Memory B cell (primary cell): ENCODE results near the gene CAPS2.

ENCODE experiments used
- ATAC-seq: fragments of 150-1000 bp; cut with Tn5 transposase; 2 replicates; pipeline ENCODE4 v1.10.0; 2021; ENCODE audit warnings: low read depth, mild to moderate bottlenecking, moderate library complexity
- DNase-seq, 2 donors: peaks; one replicate each; pipeline ENCODE4 v3.0.0; 2022; ENCODE audit warnings: low spot score in 2 of 2
- H3K27ac Mint-ChIP-seq: one replicate; pipeline ENCODE4 v1.8.0; 2022; ENCODE audit warnings: mild to moderate bottlenecking, moderate library complexity, mixed read lengths
- H3K27me3 Mint-ChIP-seq: one replicate; pipeline ENCODE4 v1.8.0; 2022; ENCODE audit warnings: mixed read lengths
- H3K36me3 Mint-ChIP-seq: one replicate; pipeline ENCODE4 v1.8.0; 2022; ENCODE audit warnings: mild to moderate bottlenecking, mixed read lengths
- H3K4me1 Mint-ChIP-seq: one replicate; pipeline ENCODE4 v1.8.0; 2022; ENCODE audit warnings: mixed read lengths
- H3K4me3 Mint-ChIP-seq: one replicate; pipeline ENCODE4 v1.8.0; 2022; ENCODE audit warnings: mild to moderate bottlenecking, moderate library complexity, mixed read lengths
- H3K9me3 Mint-ChIP-seq: one replicate; pipeline ENCODE4 v1.8.0; 2022; ENCODE audit warnings: mixed read lengths

The CAPS2 gene

DNA sequence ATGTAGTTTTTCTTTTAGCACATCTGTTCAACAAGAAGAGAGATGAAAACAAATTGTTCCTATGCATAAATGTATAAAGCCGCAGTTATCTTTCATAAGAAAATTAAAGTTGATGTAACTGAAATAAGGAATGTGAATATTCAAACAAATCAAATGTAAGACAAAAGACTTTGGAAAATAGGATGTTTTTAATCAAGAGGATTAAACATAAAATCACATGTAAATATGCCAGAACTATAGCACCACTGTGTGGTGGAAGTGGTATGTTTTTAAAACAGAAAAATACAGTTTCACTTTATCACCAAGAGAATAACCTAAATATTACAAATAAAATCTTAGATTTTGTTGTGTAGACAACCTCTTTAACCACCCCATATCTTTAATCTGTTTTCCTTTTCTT lies 40.4 kb downstream of the CAPS2 start:
- H3K27me3 Mint-ChIP-seq: no peaks in the 10 kb centered on the region
- DNase-seq (no peak), ATAC-seq (no peak)
- no peaks in the 10 kb centered on the region for H3K9me3 Mint-ChIP-seq
- no peaks in the 10 kb centered on the region for H3K36me3 Mint-ChIP-seq
- H3K4me3 Mint-ChIP-seq: no peak overlapping the region
- no peak overlapping the region for H3K27ac Mint-ChIP-seq
- H3K4me1 Mint-ChIP-seq: no peaks in the 10 kb centered on the region

DNA sequence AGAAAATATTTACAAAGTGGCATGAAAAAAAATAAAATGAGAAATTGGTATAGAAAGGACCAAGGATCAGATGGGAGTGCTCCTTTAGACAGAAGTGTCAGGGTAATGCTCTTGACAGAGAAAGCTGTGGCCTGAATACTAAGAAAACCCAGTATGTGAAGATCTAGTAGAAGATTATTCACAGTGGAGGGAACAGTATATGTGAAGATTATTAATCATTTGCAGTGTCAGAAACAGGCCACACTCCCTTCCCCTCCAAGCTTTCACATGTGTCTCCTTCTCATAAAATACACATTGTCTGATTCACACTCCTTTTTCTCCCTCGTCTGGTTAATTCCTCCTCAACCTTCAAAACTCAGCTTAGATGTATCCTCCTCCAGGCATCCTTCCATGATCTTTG lies 41.3 kb downstream of the CAPS2 start:
- Mint-ChIP-seq H3K27me3 (no peaks in the 10 kb centered on the region), H3K9me3 (no peaks in the 10 kb centered on the region), H3K4me3 (no peak overlapping the region), H3K36me3 (no peaks in the 10 kb centered on the region), H3K4me1 (no peaks in the 10 kb centered on the region), H3K27ac (no peak overlapping the region)
- ATAC-seq (no peak), DNase-seq (no peak)

DNA sequence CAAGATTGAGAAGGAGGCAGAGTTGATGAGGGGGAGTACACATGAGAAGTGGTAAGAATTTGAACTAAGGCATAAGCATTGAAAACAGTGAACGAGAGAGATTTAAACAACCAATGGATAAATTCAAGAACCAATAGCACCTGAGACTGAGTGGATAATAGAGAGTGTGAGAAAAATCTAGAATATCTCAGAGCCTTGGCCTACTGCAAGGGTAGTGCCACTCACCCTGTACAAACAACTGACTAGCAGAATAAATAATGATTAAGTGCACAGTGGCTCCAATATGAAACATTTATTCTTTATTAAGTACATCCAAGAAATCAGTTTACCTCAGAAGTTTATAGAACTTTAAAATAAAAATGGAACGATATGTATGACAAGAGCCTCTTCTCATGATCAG lies 54.4 kb downstream of the CAPS2 start:
- no peaks in the 10 kb centered on the region for H3K27me3 Mint-ChIP-seq
- no peak overlapping the region for H3K4me3 Mint-ChIP-seq
- no peaks in the 10 kb centered on the region for H3K36me3 Mint-ChIP-seq
- no peak for DNase-seq
- ATAC-seq: no peak
- H3K4me1 Mint-ChIP-seq: no peaks in the 10 kb centered on the region
- no peaks in the 10 kb centered on the region for H3K9me3 Mint-ChIP-seq
- no peak overlapping the region for H3K27ac Mint-ChIP-seq

DNA sequence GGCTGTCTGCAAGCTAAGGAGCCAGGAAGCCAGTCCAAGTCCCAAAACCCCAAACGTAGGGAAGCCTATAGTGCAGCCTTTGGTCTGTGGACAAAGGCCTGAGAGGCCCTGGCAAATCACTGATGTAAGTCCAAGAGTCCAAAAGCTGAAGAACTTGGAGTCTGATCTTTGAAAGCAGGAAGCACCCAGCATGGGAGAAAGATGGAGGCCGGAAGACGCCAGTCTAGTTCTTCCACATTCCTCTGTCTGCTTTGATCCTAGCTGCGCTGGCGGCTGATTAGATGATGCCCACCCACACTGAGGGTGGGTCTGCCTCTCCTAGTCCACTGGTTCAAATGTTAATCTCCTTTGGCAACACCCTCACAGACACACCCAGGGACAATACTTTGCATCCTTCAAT lies 58.5 kb downstream of the CAPS2 start:
- DNase-seq: no peak
- H3K4me1 Mint-ChIP-seq: no peaks in the 10 kb centered on the region
- H3K4me3 Mint-ChIP-seq: no peak overlapping the region
- no peak overlapping the region for H3K27ac Mint-ChIP-seq
- peaks cover 3% of the 10 kb centered on the region for H3K27me3 Mint-ChIP-seq
- H3K36me3 Mint-ChIP-seq: no peaks in the 10 kb centered on the region
- H3K9me3 Mint-ChIP-seq: peaks cover 1% of the 10 kb centered on the region
- no peak for ATAC-seq

DNA sequence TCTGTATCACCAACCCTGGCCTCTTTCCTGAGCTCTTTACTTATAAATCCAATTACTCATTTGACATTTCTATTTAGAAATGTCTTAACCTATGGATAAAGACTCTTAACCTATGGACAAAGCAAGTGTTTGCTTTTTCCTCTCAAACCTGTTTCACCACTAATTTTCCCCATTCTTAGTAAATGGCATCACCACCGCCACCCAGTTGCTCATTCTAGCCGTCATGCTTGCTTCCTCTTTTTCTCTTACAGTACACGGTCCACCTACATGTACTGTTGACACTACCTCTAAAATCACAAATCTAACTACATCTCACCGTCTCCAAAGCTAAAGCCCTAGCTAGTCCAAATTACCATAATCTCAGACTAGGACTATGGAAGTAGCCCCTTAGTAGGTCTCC lies 60.0 kb downstream of the CAPS2 start:
- ATAC-seq (no peak), DNase-seq (no peak)
- Mint-ChIP-seq H3K27me3 (peaks cover 3% of the 10 kb centered on the region), H3K4me1 (no peaks in the 10 kb centered on the region), H3K36me3 (no peaks in the 10 kb centered on the region), H3K4me3 (no peak overlapping the region), H3K27ac (no peak overlapping the region), H3K9me3 (peaks cover 4% of the 10 kb centered on the region)

DNA sequence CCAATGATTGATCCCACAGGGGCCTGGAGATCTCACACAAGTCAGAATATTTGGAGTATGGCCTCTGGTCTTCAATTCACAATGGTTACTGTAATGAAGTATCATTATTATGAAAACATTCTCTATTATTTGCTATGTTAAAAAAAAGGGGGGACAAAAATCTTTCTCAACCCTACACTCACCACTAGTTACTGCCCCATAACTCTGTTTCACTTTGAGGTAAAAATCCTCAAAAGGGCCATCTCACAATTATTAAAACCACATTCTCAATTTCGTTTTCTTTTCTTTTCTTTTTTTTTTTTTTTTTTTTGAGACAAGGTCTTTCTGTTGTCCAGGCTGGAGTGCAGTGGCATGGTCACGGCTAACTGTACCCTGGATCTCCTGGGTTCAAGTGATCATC lies 60.9 kb downstream of the CAPS2 start:
- DNase-seq: no peak
- no peaks in the 10 kb centered on the region for H3K4me1 Mint-ChIP-seq
- no peak overlapping the region for H3K4me3 Mint-ChIP-seq
- peaks cover 3% of the 10 kb centered on the region for H3K27me3 Mint-ChIP-seq
- H3K36me3 Mint-ChIP-seq: no peaks in the 10 kb centered on the region
- no peak overlapping the region for H3K27ac Mint-ChIP-seq
- no peak for ATAC-seq
- H3K9me3 Mint-ChIP-seq: peaks cover 4% of the 10 kb centered on the region

DNA sequence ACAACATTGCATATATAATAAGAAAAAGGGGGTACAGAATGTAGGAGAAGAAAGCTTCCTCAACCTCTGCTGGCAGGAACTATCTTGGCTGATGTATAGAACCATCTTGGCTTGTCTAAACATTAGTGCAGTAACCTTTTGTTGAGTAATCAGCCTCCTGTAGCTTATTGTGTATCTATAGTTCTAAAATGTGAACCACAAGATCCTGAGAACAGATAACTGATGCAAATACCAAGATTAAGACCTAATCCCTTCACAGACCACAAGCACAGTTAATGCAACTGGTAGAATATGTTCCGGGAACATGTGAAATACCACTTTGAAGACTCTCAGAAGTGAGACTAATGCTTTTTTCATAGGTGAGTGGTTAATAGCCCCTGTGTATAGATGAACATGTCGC lies 69.8 kb downstream of the CAPS2 start:
- peaks cover 1% of the 10 kb centered on the region for H3K27me3 Mint-ChIP-seq
- H3K9me3 Mint-ChIP-seq: no peaks in the 10 kb centered on the region
- H3K36me3 Mint-ChIP-seq: no peaks in the 10 kb centered on the region
- no peak overlapping the region for H3K4me3 Mint-ChIP-seq
- no peak overlapping the region for H3K27ac Mint-ChIP-seq
- ATAC-seq (no peak), DNase-seq (no peak)
- H3K4me1 Mint-ChIP-seq: no peaks in the 10 kb centered on the region

DNA sequence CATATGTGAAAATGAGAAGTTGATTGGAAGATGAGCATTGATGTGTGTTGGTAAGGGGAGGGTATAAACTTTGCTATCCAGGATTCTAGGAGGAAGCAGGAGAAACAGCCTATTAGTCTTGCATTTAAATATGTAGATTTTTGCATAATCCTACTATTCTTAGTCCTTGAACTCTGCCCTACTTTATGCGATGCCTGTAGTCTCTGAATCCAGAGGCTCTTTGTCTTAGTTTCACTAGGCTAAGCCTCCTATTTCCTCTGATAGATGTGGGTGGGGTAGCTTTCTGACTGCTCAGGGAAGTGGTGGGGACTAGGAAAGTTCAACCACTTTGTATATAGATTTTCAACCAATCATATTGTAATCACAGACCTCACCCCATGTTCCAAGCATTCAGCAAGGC lies 71.0 kb downstream of the CAPS2 start:
- H3K27me3 Mint-ChIP-seq: peaks cover 1% of the 10 kb centered on the region
- no peaks in the 10 kb centered on the region for H3K4me1 Mint-ChIP-seq
- ATAC-seq: no peak
- H3K9me3 Mint-ChIP-seq: no peaks in the 10 kb centered on the region
- DNase-seq: no peak
- no peak overlapping the region for H3K27ac Mint-ChIP-seq
- no peaks in the 10 kb centered on the region for H3K36me3 Mint-ChIP-seq
- H3K4me3 Mint-ChIP-seq: no peak overlapping the region

DNA sequence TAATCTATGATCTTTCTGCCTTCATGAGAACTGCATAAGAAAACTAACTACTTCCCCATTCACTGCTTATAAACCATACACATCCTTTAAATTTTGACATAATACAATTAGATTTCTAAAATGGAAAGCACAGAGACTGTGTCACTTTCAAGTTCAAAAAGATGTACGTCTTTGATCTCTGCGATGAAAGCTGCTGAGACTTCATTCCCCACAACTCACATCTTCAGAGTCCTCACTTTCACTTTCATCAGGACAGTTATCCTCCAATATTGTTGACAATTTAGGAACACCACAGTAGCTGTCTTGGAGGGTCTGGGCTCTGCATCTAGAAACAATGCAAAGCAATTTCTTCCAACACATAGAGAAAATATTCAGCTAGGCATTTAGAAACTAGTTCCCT lies 72.6 kb downstream of the CAPS2 start:
- Mint-ChIP-seq H3K4me1 (no peaks in the 10 kb centered on the region), H3K27me3 (peaks cover 1% of the 10 kb centered on the region), H3K4me3 (no peak overlapping the region), H3K27ac (no peak overlapping the region), H3K36me3 (no peaks in the 10 kb centered on the region), H3K9me3 (peaks cover 1% of the 10 kb centered on the region)
- no peak for ATAC-seq
- DNase-seq: no peak

DNA sequence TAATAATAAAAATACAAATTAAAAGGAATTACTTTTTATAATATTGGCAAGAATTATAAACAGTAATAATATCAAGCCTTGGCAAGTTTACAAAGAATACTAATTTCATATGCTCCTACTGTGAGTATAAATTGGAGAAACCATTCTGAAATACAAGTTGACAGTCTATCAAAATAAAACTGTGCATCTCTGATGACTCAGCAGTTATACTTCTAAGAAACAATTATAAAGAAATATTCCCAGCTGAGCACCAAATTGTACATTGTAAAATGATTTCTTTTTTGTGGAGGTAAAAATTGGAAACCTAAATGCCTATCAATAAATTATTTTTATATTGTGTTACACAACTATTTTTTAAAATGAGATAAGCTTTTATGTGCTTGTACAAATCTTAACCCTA lies 85.0 kb downstream of the CAPS2 start:
- H3K4me1 Mint-ChIP-seq: no peaks in the 10 kb centered on the region
- no peak for ATAC-seq
- H3K9me3 Mint-ChIP-seq: peaks cover 4% of the 10 kb centered on the region
- no peak for DNase-seq
- H3K27ac Mint-ChIP-seq: no peak overlapping the region
- H3K36me3 Mint-ChIP-seq: no peaks in the 10 kb centered on the region
- no peak overlapping the region for H3K4me3 Mint-ChIP-seq
- no peaks in the 10 kb centered on the region for H3K27me3 Mint-ChIP-seq

DNA sequence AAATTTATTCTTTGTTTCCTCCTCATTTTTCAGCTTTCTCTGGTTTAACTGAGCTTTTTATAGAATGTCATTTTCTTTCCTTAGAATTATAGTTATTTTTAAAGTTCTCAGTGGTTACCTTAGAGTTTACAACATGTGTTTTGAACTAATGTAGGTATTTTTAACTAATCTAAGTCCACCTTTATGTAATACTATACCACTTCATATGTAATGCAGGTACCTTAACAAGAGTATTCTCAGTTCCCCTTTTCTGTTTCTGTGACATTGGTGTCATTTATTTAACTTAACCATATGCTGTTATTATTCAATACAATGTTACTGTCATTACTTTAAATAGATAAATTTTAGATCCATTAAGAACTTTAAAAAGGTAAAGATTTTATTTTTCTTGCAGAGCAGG lies 90.1 kb downstream of the CAPS2 start:
- Mint-ChIP-seq H3K27me3 (no peaks in the 10 kb centered on the region), H3K36me3 (no peaks in the 10 kb centered on the region), H3K4me3 (no peak overlapping the region), H3K4me1 (no peaks in the 10 kb centered on the region), H3K9me3 (peaks cover 4% of the 10 kb centered on the region), H3K27ac (no peak overlapping the region)
- DNase-seq: no peak
- ATAC-seq: no peak

DNA sequence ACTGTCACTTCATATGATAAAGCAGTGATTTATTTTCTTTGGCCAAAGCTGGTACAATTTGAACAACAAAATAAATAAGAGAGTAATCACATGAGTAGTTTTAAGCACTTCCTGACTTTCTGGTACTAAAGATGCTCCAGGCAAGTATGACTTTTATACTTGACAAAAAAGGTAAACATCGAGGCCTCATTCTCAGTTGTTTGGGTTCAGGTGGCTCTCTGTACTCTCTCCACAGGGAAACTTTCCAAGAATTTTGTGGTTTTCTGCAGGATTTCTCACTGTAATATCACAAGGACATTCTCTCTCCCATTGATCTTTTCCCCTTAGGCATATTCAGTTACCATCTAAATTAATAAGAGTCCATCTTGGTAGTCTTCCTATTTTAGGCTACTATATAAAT lies 93.9 kb downstream of the CAPS2 start:
- ATAC-seq (no peak), DNase-seq (no peak)
- Mint-ChIP-seq H3K9me3 (peaks cover 5% of the 10 kb centered on the region), H3K36me3 (no peaks in the 10 kb centered on the region), H3K4me3 (no peak overlapping the region), H3K27ac (no peak overlapping the region), H3K4me1 (no peaks in the 10 kb centered on the region), H3K27me3 (no peaks in the 10 kb centered on the region)

DNA sequence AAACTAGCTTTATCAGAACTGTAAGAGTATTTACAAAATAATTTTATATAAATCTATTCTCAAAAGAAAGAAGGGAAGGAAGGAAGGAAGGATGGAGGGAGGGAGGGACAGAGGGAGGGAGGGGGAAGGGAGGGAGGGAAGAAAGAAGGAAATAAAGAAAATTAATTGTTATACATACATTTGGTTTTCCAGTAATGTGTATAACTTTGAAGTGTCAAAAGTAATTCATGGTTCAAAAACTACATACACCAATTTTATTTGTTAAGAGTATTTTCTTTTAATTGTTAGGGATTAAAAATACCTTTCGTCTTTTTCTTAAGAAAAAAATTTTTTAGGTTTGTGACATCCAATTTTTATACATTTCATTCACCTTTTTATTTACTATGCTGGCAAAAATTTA lies 103.0 kb downstream of the CAPS2 start:
- Mint-ChIP-seq H3K4me1 (no peaks in the 10 kb centered on the region), H3K9me3 (peaks cover 7% of the 10 kb centered on the region), H3K27me3 (no peaks in the 10 kb centered on the region), H3K36me3 (no peaks in the 10 kb centered on the region), H3K27ac (no peak overlapping the region), H3K4me3 (no peak overlapping the region)
- DNase-seq (no peak), ATAC-seq (no peak)
